Thyroid gland (tissue), 4 donors: ENCODE measurements around the gene EXD2.

Source experiments
- CTCF ChIP-seq, 6 experiments: fragments of 200-600 bp in 3 of 6; fragments of 450-650 bp in 3 of 6; sonication (generic) in 3 of 6; IDR thresholded peaks; one replicate each; pipeline ENCODE4 v1.5.1; 2016 to 2019; ENCODE audit warnings: antibody characterized with exemption in 6 of 6, mild to moderate bottlenecking in 2 of 6, inconsistent platforms in 1 of 6, moderate library complexity in 1 of 6
- POLR2A ChIP-seq, 2 donors: fragments of 450-650 bp; IDR thresholded peaks; one replicate each; pipeline ENCODE4 v1.6.1; 2017; ENCODE audit warnings: antibody characterized with exemption in 2 of 2, mild to moderate bottlenecking in 2 of 2, moderate library complexity in 1 of 2

- no peak for TF ChIP-seq CTCF (IDR thresholded peaks at IDR 0.05)
- no peak for TF ChIP-seq POLR2A (IDR thresholded peaks at IDR 0.05)
Measured at GRCh38 chr14:69267492-69267891, 76.2 kb downstream of the EXD2 start.
